ENCODE data around the gene TSHZ2.
"Not testable (repeated sequence)": the region's sequence is repeated elsewhere in the genome, so short reads cannot be mapped to it uniquely, and the experiment has no call there.

Gene TSHZ2

DNA sequence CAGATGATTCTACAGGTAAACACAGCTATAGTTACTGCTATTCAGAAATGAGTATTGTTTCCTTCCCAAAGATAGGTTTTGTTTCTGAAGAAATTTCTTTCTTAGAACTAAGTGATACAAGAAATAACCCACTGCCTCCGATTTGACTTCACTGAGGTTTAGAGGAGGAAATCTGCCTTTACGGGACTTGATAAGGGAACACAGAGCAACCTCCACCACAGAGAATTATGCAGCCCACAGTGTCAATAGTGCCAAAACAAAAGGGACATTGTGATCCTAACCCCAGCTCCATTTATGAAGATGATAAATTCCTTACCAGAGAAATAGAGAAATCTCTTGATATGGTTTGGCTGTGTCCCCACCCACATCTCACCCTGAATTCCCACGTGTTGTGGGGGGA is 456.8 kb downstream of the TSHZ2 start:
- DNase-seq, result no peak

GRCh38 chr20:53434662-53435061 is 462.5 kb downstream of the TSHZ2 start:
- DNase-seq, result no peak

- not testable (repeated sequence) for DNase-seq
Measured at GRCh38 chr20:53436927-53437326, 464.8 kb downstream of the TSHZ2 start.

- no peak for DNase-seq
Measured at GRCh38 chr20:53438368-53438767, 466.2 kb downstream of the TSHZ2 start.

GRCh38 chr20:53439046-53439445 is 466.9 kb downstream of the TSHZ2 start:
- no peak for DNase-seq

DNA sequence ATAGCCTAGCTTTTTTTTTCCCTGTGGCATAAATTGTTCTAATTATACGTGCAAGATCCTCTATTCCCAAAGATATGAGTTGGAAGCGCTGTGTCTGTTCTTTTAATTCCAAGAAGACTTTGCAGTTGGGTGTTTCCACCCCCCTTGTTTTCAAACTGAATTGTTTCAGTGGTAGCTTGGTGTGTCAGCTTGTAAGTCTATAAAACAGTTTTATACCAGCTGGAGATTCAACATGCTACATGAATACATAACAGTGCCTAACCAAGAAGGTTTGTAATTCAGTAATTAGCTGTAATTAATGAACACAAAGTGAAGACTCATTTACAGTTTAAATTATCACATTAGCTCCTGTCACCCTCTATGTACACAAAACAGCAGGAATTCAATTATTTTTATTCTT is 467.5 kb downstream of the TSHZ2 start:
- DNase-seq, result no peak

DNA sequence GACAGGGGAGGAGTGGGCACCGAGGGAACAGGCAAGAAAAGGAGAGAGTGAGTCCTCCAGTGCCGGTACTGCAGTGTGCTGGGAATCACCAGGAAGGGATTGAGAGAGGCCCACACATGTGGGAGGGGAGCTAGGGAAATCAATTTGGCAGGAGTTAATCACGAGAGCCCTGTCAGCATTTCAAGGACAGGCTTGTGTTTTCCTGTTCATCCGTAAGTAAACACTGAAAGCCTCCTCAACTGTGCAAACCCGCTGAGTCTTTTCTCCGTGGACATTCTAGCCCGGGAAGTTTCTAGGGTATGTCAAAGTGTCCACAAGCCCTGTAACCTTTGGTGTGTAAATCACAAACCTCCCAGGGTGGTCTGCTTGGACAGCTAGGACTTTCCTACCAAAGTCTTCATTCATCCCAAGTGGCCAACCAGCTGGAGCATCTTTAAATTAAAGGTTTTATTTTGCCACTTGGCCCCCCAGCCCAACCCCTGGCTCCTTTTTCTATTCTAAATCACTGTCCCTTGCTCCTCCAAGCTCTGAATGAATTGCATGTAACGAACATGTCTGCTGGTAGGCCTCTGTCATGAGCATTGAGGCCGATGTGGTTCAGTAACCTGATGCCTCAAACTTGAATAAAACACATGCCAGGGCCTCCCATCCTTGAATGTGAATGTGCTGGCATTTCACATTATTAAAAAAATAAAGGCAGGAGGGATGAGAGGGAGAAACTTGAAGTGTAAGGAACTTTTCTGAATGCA is 472.4 kb downstream of the TSHZ2 start:
- peak; percentile 79 for DNase-seq

DNA sequence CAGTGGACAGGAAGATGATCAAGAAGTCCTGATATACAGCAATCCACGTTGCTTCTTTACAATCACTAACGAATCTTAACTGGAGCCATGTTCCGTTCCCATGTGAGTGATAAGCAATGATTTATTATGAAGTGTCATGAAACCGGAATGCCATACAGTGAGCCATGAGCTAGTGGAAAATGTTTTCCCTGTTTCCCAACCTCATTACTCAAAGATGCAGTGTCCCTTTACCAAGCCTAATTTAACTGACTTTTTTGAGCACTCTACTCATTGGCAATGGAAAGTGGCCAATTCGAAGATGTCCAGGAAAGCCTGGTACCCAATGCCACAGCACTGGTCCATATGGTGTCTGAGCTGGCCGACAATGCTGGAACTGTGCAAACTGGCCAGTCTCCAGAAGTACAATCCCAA is 473.2 kb downstream of the TSHZ2 start:
- no peak for DNase-seq

GRCh38 chr20:53445932-53446331 is 473.8 kb downstream of the TSHZ2 start:
- no peak for DNase-seq

- no peak for DNase-seq
Measured at GRCh38 chr20:53447316-53447715, 475.2 kb downstream of the TSHZ2 start.

- no peak for DNase-seq
Measured at GRCh38 chr20:53448426-53448825, 476.3 kb downstream of the TSHZ2 start.

DNA sequence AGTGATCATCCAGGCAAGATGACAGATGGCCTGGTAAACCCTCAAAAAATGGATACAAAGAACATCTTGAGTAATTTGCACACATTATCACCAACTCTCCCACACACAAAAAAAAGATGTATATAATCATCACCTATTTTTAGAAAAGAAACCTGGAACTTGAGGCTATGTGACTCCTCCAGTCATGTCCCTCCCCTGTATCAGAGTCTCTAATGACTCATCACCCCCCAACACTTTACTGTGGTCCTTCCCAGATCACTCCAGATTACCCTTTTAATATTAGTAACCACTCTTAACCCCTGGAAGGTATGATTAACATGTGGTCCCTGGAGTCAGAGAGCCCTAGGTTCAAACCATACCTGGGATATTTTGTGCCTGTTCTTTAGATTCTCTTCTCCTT is 476.7 kb downstream of the TSHZ2 start:
- DNase-seq, result no peak

- DNase-seq, result no peak
Measured at GRCh38 chr20:53453076-53453475, 480.9 kb downstream of the TSHZ2 start.

GRCh38 chr20:53454675-53455276 is 482.6 kb downstream of the TSHZ2 start:
- DNase-seq, result no peak

DNA sequence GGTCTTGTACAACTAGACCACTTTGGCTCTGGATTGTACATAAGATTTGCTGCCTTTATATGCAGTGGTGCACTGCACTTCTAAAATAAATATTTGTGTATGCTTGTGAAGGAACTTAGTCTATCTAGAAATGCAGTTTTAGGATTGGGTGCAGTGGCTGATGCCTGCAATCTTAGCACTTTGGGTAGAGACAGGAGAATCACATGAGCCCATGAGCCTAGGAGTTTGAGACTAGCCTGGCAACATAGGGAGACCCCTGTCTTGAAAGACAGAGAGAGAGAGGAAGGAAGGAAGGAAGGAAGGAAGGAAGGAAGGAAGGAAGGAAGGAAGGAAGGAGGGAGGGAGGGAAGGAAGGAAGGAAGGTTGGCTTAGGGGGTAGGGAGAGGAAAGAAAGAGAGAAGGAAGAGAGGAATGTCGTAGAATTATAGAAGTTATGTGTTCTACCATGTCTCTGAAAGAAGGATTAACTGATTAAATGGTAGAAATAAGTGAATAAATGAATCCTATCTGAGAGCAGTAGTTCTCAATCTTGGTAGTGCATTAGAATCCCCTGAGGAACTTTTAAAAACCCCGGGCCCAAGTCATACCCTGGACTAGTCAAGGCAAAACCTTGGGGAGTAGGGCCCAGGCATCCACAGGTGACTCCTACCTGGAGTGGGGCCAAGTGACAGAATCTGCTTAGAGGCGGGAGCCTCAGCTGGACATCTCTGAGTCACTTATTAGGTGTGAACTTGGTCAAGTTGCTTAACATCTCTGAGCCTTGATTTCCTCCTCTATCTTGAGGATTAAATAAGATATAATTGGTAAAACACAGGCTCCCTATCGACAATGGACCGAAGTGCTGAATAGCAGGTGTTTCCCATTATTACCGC is 491.2 kb downstream of the TSHZ2 start:
- no peak for DNase-seq

DNA sequence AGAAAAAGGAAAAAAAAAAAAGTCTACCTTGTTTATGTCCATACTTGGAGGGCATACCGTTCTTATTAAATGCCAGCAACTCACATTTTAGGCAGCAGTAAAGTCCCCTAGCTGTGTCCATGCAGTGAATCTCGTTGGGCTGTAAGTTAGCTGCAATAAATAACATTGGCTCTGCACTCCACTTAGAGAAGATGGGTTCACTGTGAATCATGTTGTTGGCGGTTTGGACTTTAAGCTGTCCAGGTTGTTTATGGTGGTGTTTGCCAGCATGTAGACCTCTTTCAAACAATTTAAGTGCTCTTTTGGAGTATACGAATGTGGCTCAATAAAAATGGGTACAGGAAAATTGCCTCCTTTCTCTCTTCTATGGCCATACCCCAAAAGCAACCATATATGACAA is 494.1 kb downstream of the TSHZ2 start:
- DNase-seq, result no peak

DNA sequence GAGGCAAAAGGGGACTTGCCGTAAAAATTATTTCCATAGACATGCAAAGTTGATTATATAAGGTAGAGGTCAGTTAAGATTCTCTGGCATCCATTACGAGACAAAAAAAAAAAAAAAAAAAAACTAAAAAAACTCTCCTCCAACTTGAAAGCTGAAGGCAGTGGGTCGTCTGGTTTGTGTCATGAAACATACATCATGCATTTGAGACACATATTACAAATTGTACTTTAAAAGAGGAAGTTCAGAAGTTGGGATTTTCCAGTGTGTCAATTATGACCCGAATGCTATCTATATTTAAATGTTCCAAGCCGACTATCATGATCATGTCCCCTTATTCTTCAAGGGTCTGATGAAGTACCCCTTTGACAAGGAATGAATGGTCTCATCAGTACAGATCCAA is 496.4 kb downstream of the TSHZ2 start:
- DNase-seq, result no peak

- not testable (repeated sequence) for DNase-seq
Measured at GRCh38 chr20:53472859-53473258, 500.7 kb downstream of the TSHZ2 start.

GRCh38 chr20:53480913-53481312 is 508.8 kb downstream of the TSHZ2 start:
- no peak for DNase-seq

GRCh38 chr20:53487461-53488200 is 515.5 kb downstream of the TSHZ2 start:
- no peak for DNase-seq

GRCh38 chr20:53488775-53489272 is 516.7 kb downstream of the TSHZ2 start:
- peak; percentile 47 for DNase-seq

DNA sequence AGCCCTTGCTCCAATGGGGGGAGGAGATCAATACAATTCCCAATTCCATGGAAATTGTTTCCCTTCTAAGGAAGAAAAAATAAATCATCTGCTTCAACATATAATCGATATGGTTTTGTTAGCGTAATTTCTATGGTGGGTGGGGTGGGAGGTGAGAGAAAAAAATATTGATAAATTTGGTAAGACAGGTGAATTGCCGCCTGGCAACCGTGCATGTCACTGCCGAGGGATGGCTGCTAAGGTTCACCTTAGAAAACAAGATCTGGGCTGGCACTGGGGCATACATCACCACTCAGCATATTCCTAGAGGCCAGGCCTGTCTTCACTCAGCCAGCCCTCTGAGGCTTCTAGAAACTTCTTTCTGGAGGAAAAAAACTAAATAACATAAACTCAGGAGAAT is 517.4 kb downstream of the TSHZ2 start:
- no peak for DNase-seq

DNA sequence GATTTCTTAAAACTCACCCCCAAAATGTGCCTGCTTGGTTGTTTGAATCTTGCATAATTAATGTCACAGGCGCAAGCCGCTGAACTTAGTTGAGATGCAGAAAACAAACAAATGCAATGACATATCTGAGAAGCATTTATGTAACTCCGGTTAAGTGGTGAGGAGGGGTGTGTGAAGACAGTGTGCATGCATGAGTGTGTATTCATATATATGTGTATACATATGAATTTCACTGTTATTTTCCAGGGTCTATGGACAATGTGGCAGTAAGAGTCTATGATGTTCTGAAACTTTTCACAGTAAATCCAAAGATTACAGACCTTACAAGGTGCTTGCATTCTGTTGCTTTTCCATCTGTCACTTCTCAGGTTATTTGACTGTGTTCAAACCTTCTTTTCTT is 518.5 kb downstream of the TSHZ2 start:
- no peak for DNase-seq

Data from retina (tissue), 1 donor.